ENCODE measurements around the gene POLR2A. TPM values are rescaled to one million over a fixed set of nuclear protein-coding genes. Genes with fewer than 3 reads are reported as not detected.

Gene POLR2A
- total and polyA plus RNA-seq, 2 of the 13 experiments (the other 11 are each of a cell fraction or from before 2014, with no cell fraction given) = 17.8 to 18.3 TPM

DNA sequence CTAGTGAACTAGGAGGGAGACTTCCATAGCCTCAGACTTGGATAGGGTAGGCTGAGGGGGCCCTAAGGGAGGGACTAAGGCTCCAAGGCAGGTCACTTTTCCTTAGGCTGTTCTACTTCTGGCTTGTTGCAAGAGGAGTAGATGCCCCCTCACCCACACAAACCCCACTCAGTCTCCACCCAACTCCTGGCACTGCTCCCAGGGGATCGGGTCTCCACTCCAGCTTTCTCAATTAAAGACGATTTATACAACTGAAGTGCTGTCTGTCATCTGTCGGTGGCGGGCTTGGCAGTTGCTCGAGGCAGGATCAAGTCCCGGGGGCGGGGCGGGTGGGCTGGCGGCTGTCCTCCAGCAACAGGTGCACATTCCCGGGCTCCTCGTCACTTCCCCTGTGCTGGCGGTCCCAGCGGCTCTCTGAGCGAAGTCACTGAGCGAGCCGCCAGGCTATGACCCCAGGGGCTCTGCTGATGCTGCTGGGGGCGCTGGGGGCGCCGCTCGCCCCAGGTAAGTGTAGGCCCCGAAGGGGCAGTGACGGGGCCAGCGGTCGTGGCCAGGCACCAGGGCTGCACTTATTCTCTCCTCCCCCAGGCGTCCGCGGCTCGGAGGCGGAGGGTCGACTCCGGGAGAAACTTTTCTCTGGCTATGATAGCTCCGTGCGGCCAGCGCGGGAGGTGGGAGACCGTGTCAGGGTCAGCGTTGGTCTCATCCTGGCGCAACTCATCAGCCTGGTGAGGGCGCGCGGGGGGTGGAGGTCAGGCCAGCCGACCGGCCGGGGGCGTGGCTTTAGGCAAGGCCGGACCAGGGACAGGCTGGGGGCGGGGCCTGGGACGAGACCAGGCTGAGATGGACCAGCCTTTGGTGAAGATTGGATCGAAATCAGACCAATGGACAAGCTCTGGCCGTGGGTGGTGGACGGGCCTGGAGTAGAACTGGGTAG lies 39.2 kb upstream of the POLR2A start, which contains the start of gene CHRNB1 (continued):
- TF ChIP-seq, protein P1, sequence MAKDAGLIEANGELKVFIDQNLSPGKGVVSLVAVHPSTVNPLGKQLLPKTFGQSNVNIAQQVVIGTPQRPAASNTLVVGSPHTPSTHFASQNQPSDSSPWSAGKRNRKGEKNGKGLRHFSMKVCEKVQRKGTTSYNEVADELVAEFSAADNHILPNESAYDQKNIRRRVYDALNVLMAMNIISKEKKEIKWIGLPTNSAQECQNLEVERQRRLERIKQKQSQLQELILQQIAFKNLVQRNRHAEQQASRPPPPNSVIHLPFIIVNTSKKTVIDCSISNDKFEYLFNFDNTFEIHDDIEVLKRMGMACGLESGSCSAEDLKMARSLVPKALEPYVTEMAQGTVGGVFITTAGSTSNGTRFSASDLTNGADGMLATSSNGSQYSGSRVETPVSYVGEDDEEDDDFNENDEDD (CRISPR knock-in tag; IDR thresholded peaks at IDR 0.05; ENCODE audit: borderline replicate concordance) = peak; percentile 42; the same call in 1 of the 2 replicates
- TF ChIP-seq SIN3A (IDR thresholded peaks at IDR 0.05; ENCODE audit: borderline replicate concordance, low read depth, low read length) (peak; percentile 49; the same call in 1 of the 2 replicates), ZNF878 (CRISPR knock-in tag; IDR thresholded peaks at IDR 0.05) (no peak), ZNF562 (CRISPR knock-in tag; IDR thresholded peaks at IDR 0.05; ENCODE audit: borderline replicate concordance) (no peak), ZNF572 (CRISPR knock-in tag; IDR thresholded peaks at IDR 0.05) (no peak), ZBTB3 (CRISPR knock-in tag; IDR thresholded peaks at IDR 0.05; ENCODE audit: borderline replicate concordance, low read depth) (no peak), ZNF766 (CRISPR knock-in tag; IDR thresholded peaks at IDR 0.05; ENCODE audit: borderline replicate concordance) (no peak), ATM (IDR thresholded peaks at IDR 0.05; ENCODE audit: borderline replicate concordance) (no peak), LCORL (IDR thresholded peaks at IDR 0.05) (no peak), LCORL (CRISPR knock-in tag; IDR thresholded peaks at IDR 0.05) (no peak; the same call in 1 of the 2 replicates), TOPORS (CRISPR knock-in tag; IDR thresholded peaks at IDR 0.05) (no peak), ZNF816 (CRISPR knock-in tag; IDR thresholded peaks at IDR 0.05; ENCODE audit: borderline replicate concordance) (no peak), ZNF33B (CRISPR knock-in tag; IDR thresholded peaks at IDR 0.05) (no peak), PAWR (CRISPR knock-in tag; IDR thresholded peaks at IDR 0.05; ENCODE audit: borderline replicate concordance) (no peak), ZNF605 (CRISPR knock-in tag; IDR thresholded peaks at IDR 0.05) (peak; percentile 54; the same call in 1 of the 2 replicates), ZNF564 (CRISPR knock-in tag; IDR thresholded peaks at IDR 0.05) (0 out of 2 replicates have a peak, but pooled peaks have one; percentile 49)
- TF ChIP-seq, protein P2, sequence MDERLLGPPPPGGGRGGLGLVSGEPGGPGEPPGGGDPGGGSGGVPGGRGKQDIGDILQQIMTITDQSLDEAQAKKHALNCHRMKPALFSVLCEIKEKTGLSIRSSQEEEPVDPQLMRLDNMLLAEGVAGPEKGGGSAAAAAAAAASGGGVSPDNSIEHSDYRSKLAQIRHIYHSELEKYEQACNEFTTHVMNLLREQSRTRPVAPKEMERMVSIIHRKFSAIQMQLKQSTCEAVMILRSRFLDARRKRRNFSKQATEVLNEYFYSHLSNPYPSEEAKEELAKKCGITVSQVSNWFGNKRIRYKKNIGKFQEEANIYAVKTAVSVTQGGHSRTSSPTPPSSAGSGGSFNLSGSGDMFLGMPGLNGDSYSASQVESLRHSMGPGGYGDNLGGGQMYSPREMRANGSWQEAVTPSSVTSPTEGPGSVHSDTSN (CRISPR knock-in tag; IDR thresholded peaks at IDR 0.05) = no peak
- TF ChIP-seq, protein P3, sequence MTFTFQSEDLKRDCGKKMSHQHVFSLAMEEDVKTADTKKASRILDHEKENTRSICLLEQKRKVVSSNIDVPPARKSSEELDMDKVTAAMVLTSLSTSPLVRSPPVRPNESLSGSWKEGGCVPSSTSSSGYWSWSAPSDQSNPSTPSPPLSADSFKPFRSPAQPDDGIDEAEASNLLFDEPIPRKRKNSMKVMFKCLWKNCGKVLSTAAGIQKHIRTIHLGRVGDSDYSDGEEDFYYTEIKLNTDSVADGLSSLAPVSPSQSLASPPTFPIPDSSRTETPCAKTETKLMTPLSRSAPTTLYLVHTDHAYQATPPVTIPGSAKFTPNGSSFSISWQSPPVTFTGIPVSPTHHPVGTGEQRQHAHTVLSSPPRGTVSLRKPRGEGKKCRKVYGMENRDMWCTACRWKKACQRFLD (CRISPR knock-in tag; IDR thresholded peaks at IDR 0.05; ENCODE audit: borderline replicate concordance) = 0 out of 2 replicates have a peak, but pooled peaks have one; percentile 25
- TF ChIP-seq, protein P4, sequence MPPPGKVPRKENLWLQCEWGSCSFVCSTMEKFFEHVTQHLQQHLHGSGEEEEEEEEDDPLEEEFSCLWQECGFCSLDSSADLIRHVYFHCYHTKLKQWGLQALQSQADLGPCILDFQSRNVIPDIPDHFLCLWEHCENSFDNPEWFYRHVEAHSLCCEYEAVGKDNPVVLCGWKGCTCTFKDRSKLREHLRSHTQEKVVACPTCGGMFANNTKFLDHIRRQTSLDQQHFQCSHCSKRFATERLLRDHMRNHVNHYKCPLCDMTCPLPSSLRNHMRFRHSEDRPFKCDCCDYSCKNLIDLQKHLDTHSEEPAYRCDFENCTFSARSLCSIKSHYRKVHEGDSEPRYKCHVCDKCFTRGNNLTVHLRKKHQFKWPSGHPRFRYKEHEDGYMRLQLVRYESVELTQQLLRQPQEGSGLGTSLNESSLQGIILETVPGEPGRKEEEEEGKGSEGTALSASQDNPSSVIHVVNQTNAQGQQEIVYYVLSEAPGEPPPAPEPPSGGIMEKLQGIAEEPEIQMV (CRISPR knock-in tag; IDR thresholded peaks at IDR 0.05; ENCODE audit: low read depth) = peak; percentile 69; the same call in 1 of the 2 replicates
- TF ChIP-seq, protein P5, sequence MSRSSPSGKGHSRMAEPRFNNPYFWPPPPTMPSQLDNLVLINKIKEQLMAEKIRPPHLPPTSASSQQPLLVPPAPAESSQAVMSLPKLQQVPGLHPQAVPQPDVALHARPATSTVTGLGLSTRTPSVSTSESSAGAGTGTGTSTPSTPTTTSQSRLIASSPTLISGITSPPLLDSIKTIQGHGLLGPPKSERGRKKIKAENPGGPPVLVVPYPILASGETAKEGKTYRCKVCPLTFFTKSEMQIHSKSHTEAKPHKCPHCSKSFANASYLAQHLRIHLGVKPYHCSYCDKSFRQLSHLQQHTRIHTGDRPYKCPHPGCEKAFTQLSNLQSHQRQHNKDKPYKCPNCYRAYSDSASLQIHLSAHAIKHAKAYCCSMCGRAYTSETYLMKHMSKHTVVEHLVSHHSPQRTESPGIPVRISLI (CRISPR knock-in tag; IDR thresholded peaks at IDR 0.05; ENCODE audit: borderline replicate concordance) = no peak
- TF ChIP-seq, protein P6, sequence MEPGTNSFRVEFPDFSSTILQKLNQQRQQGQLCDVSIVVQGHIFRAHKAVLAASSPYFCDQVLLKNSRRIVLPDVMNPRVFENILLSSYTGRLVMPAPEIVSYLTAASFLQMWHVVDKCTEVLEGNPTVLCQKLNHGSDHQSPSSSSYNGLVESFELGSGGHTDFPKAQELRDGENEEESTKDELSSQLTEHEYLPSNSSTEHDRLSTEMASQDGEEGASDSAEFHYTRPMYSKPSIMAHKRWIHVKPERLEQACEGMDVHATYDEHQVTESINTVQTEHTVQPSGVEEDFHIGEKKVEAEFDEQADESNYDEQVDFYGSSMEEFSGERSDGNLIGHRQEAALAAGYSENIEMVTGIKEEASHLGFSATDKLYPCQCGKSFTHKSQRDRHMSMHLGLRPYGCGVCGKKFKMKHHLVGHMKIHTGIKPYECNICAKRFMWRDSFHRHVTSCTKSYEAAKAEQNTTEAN (CRISPR knock-in tag; conservative IDR thresholded peaks at IDR 0.05) = no peak

Data from HepG2 (cell line).